Endothelial cell of hepatic sinusoid (primary cell): ENCODE data around the gene PNMA1.

Experiments used
- in situ Hi-C: cut with HindIII; loops from 2 replicates; pipeline ENCODE4 v1.10.0; 2017; ENCODE audit warnings: low sequenced_read_pairs

Gene PNMA1, protein sequence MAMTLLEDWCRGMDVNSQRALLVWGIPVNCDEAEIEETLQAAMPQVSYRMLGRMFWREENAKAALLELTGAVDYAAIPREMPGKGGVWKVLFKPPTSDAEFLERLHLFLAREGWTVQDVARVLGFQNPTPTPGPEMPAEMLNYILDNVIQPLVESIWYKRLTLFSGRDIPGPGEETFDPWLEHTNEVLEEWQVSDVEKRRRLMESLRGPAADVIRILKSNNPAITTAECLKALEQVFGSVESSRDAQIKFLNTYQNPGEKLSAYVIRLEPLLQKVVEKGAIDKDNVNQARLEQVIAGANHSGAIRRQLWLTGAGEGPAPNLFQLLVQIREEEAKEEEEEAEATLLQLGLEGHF

GRCh38 chr14:73713803-73714655, at the start of gene PNMA1:
TSS of gene PNMA1 (minus strand) at chr14:73714384. CDS start at chr14:73713639, 745 bp downstream.
- in situ Hi-C loops: no loop called here

GRCh38 chr14:73763396-73763795, 49.2 kb upstream of the PNMA1 start:
- in situ Hi-C loops: no loop called here

- in situ Hi-C loops: no loop called here
Measured at GRCh38 chr14:73762375-73762822, 48.2 kb upstream of the PNMA1 start.

DNA sequence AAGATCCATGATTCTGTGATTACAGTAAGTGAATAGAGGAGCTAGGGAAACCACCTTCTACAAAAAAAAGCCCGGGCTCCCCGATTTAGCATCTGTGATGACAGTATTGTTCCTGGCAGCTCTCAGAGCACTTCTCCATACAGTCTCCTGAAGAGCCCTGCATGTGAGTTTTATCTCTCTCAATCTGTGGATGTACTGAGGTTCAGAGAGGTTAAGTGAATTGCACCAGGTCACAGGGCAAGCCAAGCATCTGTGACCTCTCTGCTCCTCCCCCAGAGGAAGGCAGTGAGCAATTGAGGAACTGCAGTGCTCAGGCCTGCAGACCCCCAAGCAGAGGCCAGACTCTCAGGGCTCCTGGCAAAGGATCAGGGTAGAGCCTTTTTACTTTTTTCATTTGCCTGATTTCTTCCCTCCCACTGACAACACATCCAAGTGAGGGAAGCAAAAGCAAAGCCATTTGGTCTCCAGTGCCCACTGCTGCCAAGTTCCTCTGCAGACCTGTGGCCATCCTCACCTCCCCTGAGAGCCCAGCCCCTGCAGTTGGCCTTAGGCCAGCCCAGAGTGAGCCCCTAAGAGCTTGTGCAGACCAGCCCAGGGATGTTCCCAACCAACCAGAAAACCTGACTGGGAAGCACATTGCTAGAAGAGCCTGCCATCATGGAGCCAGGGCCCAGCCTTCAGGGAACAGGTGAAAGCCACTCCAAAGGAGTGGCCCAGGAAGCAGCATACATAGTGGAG, 47.6 kb upstream of the PNMA1 start:
- in situ Hi-C loops: no loop called here

DNA sequence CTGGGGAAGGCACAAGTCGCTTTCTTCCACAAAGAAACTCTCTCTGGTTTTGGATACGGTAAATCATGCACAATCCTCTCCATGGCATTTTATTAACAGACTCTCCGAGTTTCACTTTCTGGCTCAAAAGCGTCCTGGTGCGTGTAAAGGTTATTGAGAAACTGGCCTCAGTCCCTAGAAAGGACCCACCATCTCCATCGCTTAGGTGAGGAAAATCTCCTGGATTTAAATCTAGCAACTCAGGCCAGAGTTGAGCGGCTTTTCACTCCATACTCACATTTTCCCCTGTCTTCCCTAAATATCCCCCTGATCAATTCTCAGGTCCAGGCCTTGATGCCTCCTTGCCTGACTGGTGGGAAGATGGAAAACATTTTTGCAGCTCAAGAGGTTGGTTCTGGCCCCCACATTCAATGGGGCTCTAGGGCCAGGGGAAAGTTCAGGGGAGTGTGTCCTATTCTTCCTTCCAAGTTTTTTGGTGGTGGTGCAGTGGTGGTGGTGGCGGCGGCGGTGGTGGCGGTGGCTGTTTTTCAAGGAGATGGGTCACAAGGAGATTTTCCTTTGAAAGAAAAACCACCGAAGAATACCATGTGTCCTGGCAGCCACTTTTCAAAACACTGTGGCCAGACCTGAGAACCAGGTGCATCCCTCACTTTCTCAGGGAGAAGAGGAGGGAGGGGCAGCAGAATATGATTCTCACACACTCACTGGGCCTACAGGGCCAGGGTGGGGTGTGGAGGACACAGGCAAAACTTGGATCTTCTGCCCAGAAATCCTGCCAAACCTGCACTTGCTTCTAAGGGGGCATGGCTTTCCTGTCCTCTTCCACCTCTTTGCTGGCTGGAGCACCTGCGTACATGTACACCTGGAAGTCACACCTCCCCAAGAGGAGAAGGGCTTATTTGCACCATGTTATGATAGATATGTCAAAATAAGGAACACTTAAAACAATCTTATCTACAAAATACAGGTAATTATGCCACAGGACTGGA, 46.7 kb upstream of the PNMA1 start:
- in situ Hi-C loops: no loop called here

GRCh38 chr14:73759714-73760597, 45.8 kb upstream of the PNMA1 start:
- in situ Hi-C loops: no loop called here

GRCh38 chr14:73759183-73759713, 45.1 kb upstream of the PNMA1 start:
- in situ Hi-C loops: no loop called here

- in situ Hi-C loops: no loop called here
Measured at GRCh38 chr14:73758392-73759182, 44.4 kb upstream of the PNMA1 start.

DNA sequence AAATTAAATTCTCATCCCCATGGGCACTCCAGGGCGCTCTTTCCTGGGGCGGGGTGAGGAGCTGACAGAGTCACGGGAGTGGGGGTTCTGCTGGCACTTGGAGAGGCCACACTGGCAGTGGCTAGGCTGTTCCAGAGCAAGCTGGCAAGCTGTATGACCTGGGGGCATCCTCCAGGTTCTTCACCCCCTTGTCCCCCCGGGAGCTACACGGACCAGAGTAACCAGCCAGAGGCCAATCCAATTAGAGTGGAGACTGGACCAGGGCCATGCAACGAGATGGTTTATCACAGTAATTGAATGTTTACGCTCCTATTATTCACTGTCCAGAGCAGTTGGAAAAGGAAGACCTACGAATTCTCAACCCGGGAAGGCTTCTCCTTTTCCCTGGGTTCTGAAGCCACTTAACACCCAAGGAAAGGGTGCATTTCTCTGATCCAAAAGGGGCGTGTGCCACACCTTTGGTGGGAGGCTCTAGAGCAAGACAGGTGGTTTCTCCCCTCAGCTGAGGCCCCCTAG, 43.8 kb upstream of the PNMA1 start:
- in situ Hi-C loops: no loop called here

DNA sequence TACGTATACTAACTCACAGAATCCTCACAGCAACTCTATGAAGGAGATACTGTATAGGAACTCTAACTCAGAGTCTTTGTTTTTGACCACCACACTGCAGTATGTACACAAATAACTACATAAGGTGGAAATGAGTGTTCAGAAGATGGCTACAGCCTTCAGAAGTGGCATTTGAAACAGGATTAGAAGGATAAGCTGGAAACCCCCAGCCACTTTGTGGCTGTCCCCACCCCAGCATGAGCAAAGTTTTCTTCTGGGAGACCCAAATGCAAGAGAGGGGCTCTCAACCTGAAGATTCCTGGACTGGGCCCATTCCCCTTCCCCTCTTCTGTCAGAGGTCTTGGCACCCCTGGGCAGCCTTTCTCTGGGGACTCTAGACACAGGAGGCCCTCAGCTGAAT, 43.2 kb upstream of the PNMA1 start:
- in situ Hi-C loops: no loop called here

GRCh38 chr14:73755434-73756014, 41.3 kb upstream of the PNMA1 start:
- in situ Hi-C loops: no loop called here

DNA sequence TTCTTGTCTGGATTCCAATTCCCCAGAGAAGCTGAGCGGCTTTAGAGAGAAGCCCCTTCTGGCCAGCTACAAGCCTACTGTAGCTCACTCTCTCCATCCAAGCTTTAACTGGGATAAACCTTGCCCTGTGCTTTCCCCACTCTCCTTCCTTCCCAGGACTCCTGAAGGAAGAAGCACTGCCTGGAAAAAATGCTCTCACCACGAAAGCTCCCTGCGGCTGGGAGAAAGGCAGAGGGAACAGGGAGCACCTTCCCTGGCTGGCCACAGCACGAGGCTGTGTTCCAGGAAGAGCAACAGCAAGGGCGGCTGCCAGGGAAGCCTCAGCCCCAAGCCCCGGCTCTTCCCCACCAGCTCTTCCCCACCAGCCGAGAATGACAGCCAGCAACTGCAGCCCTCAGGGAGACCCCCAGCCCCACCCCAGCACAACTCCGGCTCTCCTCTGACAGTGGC, 40.8 kb upstream of the PNMA1 start:
- in situ Hi-C loops: no loop called here

DNA sequence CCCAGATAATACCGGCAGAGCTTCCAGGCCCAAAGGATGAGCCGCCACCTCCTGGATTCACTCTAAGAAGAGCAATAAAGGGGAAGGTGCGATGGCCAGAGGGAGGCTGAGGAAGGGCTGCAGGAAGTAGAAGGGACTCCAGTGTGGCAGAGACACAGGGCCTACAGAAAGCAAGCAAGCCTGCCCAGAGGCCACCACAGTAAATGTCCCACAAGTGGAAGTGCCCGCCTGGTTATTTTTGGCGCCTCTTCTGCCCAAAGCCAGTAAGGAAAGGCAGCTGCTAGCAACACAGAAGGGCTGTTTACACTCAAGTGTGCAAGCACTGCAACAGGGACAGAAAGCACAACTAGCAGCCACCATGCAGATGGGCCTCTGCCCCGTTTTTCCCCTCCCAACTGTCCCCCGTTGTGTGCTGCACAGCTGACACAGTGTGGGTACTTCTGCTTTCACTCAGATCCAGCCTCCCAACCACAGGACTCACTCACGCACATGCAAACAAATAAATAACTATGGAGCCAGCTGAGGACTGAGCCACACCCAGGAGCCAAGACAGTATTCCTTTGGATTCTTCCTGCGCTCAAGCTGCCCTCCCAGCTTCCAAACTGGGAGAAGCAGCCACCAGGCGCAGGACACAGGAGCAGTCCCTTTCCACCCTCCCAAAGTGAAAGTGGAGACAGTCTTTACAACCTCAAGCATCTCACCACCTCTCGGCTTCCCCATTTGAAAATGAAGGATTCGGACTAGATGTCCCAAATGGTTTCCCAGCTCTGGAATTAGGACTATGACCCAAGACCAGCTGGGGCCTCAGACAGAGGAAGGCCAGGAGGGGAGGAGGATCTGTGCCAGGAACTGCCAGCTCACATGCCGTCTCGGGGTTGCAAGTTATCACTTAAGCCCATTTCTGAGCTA, 40.0 kb upstream of the PNMA1 start:
- in situ Hi-C loops: no loop called here

DNA sequence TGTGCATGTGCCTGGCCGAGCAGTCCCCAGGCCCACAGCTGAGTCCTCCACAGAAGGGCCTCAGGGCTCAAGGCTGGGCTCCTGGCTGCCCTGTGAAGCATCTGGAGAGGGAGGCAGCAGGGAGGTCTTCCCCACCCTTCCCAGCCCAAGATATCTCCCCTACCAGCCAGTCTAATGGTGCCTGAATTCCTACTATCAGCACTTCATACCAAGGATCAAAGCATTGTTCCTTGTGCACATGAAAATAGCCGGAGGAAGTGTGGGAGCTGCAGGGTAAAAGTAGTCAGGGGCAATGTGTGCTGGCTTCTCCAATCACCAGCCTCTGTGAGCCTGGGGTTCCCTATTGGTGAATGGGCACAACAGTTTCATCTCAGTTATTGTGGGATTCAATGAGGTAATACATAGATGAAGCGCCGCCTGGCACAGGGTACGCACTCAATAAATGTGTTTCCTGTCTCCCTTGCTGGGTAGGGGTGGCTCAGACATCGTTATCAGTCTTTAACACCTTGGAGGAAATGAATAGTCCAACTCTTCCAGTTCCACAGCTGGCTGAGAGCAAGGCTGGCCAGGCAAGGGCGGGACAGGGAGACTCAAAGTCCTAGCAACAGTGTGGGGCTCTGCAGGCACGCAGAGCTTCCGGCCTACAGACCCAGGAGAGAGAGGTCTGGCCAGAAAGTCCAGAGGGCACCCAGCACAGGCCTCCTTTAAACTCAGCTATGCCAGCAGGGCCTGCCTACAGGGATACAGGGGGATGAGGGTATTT, 39.1 kb upstream of the PNMA1 start:
- in situ Hi-C loops: no loop called here

DNA sequence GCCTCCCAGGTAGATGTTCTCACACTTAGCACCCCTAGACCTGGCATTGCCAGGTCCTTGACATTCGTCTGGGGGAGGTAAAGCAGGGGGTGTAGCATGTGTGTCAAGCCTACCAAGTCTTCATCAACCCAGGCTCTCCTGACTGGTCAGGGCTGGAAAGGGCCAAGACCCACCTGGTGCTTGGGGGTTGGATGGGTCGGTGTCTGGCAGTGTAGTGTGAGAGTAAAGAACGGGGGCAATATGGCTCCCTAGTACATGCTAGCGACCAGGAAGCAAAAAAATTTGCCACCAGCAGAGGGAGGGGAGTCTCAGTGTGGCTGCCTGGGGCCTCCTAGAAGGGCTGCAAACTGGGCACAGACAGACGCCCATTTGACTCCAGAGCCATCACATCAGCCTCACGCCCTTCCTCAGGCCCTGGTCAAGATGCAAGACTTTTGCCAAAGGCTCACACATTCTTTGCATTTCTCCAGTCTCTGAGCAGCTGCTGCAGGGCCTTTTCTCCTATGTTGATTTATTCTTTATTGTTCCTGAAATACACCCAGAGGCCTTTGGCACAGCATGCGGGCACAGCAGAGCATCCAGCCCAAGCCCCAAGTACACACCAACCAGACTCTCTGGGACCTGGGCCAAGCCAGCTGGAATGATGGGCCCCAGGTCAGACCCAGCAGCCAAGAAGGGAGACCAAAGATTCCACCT, 38.3 kb upstream of the PNMA1 start:
- in situ Hi-C loops: no loop called here
